Measurements from ENCODE around the gene NLGN1.
"Not testable (repeated sequence)": the region's sequence is repeated elsewhere in the genome, so short reads cannot be mapped to it uniquely, and the experiment has no call there.

Gene NLGN1

GRCh38 chr3:173397161-173398110 lies at the start of gene NLGN1:
Gene NLGN1 (plus strand): TSS chr3:173397744.
- peak within 1 kb of the TSS; percentile 77 for H3K4me3 ChIP-seq (ENCODE audit: low read depth, low read length)

DNA sequence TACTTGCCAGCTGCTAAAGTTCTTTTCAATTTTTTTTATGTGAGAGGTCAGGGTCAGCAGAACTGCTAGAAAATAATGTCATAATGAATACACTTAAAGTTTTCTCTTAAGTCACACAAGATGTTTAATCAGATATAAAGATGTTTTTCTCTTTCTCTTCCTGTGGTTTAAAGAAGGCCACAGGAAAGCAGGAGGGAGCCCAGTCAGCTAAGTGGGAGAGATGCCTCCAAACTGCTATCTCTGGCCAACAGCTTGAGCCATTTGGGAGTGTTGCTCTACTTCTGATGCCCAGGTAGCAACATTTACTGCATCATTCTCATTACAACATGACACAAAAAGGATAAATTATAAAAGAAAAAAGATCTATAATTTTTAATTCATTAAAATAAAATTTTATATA lies 45.7 kb upstream of the NLGN1 start:
- H3K4me3 ChIP-seq (ENCODE audit: low read depth, low read length) = no peak overlapping the region

- not testable (repeated sequence) for H3K4me3 ChIP-seq (ENCODE audit: low read depth, low read length)
Observed at GRCh38 chr3:173353137-173353536, 44.4 kb upstream of the NLGN1 start.

DNA sequence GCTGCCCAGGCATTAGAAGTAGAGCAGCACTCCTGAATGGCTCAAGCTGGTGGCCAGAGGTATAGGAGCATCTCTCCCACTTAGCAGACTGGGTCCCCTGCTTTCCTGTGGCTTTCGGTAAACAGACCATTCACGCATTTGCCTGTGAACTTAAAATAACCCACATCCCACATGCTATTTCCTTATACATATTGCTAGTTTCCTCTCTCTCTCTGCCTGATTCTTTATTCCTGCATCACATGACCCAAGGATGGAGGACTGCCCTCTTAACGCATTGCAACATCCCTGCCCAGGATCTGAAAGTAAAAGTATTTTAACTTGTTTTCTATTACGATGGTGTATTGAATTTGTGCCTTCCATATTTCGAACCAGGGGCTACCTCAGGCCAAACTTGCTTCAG lies 43.4 kb upstream of the NLGN1 start:
- H3K4me3 ChIP-seq (ENCODE audit: low read depth, low read length) = no peak overlapping the region

GRCh38 chr3:173371848-173372487 lies 25.6 kb upstream of the NLGN1 start:
- no peak overlapping the region for H3K4me3 ChIP-seq (ENCODE audit: low read depth, low read length)

- no peak overlapping the region for H3K4me3 ChIP-seq (ENCODE audit: low read depth, low read length)
Observed at GRCh38 chr3:173380681-173381080, 16.9 kb upstream of the NLGN1 start.

GRCh38 chr3:173381936-173382335 lies 15.6 kb upstream of the NLGN1 start:
- H3K4me3 ChIP-seq (ENCODE audit: low read depth, low read length) = not testable (repeated sequence)

DNA sequence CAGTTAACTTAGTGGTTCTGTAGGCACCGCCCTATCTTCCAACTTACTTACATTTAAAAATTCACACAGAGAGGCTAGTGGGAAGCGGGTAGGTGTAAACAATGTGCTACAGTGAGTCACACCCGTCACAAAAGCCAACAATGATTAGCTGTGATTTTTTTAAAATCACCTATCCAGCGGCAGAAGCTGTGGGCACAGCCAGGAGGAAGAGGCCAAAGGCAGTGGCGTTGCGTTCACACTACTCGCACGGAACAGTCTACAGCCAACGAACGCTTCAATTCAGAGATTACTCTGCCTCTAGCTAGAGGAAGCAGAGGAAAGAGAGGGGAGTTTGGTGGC lies 2.5 kb upstream of the NLGN1 start:
- H3K4me3 ChIP-seq (ENCODE audit: low read depth, low read length) = peak overlapping the region; percentile 77

DNA sequence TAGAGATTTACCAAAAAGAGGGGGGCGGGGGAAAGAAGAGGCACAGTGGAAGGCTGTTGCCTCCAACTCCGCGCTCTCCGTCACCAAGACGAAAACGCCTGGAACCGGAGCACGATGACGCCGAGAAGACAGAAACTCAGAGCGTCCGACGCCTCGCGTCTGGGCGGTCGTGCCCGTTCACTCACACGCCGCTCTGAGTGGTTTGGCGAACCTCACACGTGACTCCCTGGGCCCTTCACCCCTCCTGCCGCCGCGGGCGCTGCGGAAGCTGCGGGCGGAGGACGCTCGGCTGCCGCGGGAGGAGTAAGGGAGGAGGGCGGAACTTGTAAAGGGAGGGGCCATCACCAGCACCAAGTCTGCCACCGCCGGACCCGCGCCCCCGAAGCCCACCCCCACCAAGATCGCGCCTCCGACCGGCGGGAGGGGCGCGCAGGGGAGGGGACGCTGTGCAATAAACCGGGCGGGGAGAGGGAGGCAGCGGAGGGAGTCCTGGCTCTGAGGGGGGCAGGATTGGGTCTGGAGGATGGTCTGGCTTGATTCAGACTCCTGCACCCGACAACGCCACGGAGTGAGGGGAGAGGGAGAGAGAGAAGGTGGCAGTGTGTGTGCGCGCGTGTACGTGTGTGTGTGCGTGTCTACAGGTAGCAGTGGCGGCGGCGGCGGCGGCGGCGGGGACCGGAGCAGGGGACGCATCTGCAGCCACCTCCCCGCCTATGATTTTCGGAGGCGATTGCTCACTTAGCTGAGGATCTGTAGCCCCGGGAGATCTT lies 1.9 kb upstream of the NLGN1 start:
- H3K4me3 ChIP-seq (ENCODE audit: low read depth, low read length) = peak overlapping the region; percentile 77

DNA sequence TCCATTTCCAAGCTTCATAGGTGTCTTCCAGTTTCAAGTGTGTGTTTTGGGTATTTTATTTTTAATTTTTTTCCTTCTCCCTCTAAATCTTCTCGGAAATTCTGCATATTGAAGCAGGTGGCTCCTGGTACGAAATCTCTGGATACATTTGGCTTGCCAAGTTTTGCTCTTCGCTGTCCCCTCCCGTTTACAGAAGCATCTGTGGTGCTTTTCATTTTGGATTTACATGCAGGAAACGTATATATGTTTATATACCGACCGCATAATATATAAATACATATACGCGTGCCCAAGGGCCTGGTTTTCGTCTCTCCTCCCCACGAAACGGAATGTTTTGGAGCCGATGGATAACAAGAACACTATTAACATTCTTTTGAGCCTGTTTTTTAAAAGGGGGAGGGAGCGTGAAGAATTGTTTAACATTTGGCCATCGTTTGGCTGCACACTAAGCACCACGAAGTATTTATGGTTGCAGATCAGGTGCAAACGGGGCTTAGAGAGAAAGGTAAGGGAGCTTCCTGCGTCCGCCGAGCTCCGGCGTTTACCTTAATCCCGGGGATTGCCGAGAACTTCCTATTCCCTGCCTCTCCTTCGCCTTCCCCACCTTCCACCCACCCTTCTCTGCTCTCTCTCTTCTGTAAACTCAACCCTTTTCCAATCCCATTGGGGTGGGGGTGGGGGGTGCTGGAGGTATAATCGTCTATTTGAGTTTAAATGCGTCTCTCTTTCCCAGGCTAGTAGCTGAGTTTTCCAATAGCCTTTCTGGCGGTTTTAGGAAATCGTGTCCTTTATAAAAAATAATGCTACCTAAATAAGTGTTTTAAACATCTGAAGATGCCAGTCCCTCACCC lies 1.1 kb upstream of the NLGN1 start:
- peak overlapping the region; percentile 77 for H3K4me3 ChIP-seq (ENCODE audit: low read depth, low read length)

DNA sequence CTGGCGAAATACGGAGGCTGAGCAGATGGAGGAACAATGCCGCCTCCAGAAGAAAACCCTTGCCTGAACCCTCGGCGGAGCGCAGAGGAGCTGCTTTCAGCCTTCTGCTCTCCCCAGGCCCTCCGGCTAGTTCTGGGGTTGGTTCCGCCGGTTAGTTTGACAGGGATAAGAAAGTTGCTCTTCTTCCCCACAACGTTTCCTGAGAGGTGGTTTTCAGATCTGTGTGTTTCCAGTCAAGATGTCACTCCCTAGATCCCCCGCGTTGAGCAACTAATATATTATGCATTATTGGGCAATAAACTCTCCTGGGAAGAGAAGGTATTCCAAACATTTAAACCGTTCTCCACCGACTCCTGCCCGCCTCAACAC lies 551 bp downstream of the NLGN1 start:
- H3K4me3 ChIP-seq (ENCODE audit: low read depth, low read length) = peak overlapping the region; percentile 77

DNA sequence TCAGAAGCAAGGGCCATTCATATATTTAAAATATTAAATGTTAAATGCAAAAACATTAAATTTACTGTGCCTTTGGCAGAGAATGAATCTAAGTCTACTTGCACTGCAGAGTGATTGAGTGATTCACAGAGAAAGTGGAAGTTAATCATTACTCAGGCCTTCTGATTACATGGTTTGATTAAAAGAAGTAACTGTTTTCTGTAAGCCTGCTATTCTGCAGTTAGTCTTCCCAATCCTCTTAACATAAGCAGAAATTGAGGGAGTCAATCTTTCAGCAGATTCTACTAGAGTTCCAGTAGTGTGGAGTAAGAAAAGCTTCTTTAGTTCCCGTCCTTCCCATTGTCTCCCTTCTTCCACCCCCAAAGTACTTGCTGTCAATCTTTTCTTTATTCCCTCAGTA lies 1.5 kb downstream of the NLGN1 start:
- H3K4me3 ChIP-seq (ENCODE audit: low read depth, low read length) = no peak overlapping the region

GRCh38 chr3:173401369-173401768 lies 3.8 kb downstream of the NLGN1 start:
- H3K4me3 ChIP-seq (ENCODE audit: low read depth, low read length) = no peak overlapping the region

DNA sequence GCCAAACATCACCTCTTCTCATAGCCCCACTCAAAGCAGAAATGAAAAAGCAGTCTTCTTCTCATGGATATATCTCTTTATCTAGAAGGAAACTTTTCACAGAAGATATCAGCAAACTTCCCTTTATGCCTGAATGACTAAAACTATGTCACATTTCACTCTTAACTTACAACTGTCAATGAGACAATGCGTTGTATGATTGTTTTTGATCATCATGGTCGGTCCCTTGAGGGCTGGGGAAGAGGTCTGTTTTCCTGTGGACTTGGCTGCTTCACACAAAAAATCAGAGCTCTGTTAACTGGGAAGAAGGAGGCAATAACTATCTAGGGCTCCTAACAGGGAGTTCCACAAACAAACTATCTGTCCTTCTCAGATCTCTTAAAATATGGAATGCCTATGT lies 5.1 kb downstream of the NLGN1 start:
- no peak overlapping the region for H3K4me3 ChIP-seq (ENCODE audit: low read depth, low read length)

DNA sequence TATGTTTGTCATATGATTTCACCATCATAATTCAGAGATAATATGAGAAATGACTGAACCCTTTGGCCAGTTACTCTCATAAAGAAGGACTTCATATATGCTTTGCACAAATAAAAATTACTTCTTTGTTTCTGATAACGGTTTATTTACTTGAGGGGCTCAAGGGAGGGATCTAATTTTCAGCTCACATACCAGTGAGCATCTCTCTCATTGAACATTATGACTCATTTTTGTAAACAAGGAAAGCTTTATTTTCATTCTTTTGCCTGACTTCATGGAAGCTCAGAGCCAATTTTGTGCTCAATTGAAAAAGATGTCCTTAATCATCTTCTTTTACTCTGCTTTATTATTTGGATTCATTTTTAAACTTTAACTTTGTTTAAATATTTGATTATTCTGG lies 5.8 kb downstream of the NLGN1 start:
- H3K4me3 ChIP-seq (ENCODE audit: low read depth, low read length) = no peak overlapping the region

- H3K4me3 ChIP-seq (ENCODE audit: low read depth, low read length) = no peak overlapping the region
Observed at GRCh38 chr3:173404156-173404555, 6.6 kb downstream of the NLGN1 start.

- H3K4me3 ChIP-seq (ENCODE audit: low read depth, low read length) = no peak overlapping the region
Observed at GRCh38 chr3:173410436-173410835, 12.9 kb downstream of the NLGN1 start.

DNA sequence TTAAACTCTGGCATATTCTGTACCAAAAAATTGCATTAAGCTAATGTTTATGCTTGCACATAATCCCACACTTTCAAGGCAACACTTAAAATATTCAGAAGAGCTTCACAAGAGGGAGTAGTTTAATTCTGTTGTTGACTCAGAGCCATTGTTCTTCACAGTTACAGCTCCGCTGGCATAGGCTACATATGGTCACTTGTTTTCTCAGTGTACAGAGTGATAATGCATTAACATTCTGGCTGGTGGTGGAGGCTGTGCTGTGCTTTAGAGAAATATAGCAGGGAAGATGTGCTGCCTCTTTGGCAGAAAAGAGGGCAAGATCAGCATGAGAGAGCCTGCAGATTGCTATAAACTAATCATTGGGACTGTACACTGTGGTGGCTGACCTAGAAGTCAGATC lies 13.3 kb downstream of the NLGN1 start:
- no peak overlapping the region for H3K4me3 ChIP-seq (ENCODE audit: low read depth, low read length)

- H3K4me3 ChIP-seq (ENCODE audit: low read depth, low read length) = no peak overlapping the region
Observed at GRCh38 chr3:173411375-173411973, 13.9 kb downstream of the NLGN1 start.

DNA sequence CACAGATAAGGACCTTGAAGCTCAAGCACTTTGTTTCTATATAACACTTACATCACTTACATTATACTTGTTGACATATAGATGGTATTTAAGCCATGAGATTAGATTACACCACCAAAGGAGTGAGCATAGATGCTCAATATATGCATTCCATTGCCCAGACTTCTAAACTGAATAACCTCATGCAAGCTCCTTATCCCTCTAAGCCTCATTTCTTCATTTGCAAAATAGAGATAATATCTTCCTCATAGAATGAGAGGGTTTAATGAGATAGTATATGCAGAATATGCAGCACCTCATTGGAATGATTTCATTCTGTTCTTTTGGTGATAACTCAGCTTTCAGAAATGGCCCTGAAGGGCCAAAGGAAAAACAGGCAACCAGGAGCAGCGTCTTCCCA lies 18.5 kb downstream of the NLGN1 start:
- no peak overlapping the region for H3K4me3 ChIP-seq (ENCODE audit: low read depth, low read length)

All from iPS-11a (cell line).